IMR-90 (cell line): ENCODE results near the gene FDCSP. TPM values are rescaled to one million over a fixed set of nuclear protein-coding genes. Genes with fewer than 3 reads are reported as not detected.

Experiments
- ATAC-seq: fragments of 200-7000 bp; cut with Tn5 transposase; 2 replicates; pipeline ENCODE4 v1.9.1; 2020; ENCODE audit warnings: low read depth, mild to moderate bottlenecking, moderate library complexity
- BruUV-seq: library from RNA; stranded (reverse); fragments of 400-500 nt; replicated peaks from 2 replicates; lab custom pipeline; 2021; lab: Mats Ljungman, UMichigan
- CTCF ChIA-PET: fragments of 300-600 bp; formaldehyde crosslinking; extraction: SDS; loops from one replicate; lab custom pipeline; 2021; ENCODE audit warnings: antibody characterized with exemption; lab: Yijun Ruan, JAX
- POLR2A ChIA-PET: fragments of 300-600 bp; sonication (Branson Sonifier 250); formaldehyde crosslinking; loops from one replicate; lab custom pipeline; 2022; ENCODE audit warnings: antibody characterized with exemption; ENCODE audit not compliant: unreplicated experiment; lab: Charles Lee
- DNase-seq: peaks from one replicate; pipeline ENCODE4 v3.0.0; 2013
- H2AFZ ChIP-seq: replicated peaks from 2 replicates; pipeline ENCODE3; 2013; ENCODE audit warnings: low read length, mild to moderate bottlenecking; ENCODE audit not compliant: poor library complexity
- H2AK5ac ChIP-seq: 2 replicates; pipeline ENCODE4 v1.6.1; 2013; ENCODE audit warnings: low read depth, low read length, inconsistent platforms
- H2AK9ac ChIP-seq: replicated peaks from 2 replicates; pipeline ENCODE3; 2013; ENCODE audit warnings: mild to moderate bottlenecking, low read depth, low read length, moderate library complexity; ENCODE audit not compliant: poor library complexity
- H2BK120ac ChIP-seq: 2 replicates; pipeline ENCODE4 v1.6.1; 2013; ENCODE audit warnings: low read depth, low read length, inconsistent platforms
- H2BK15ac ChIP-seq: 3 replicates; pipeline ENCODE4 v1.6.1; 2013; ENCODE audit warnings: low read depth, low read length, inconsistent platforms
- H2BK20ac ChIP-seq: 2 replicates; pipeline ENCODE4 v1.6.1; 2013; ENCODE audit warnings: low read depth, mild to moderate bottlenecking, inconsistent platforms, low read length, moderate library complexity
- H2BK5ac ChIP-seq: 2 replicates; pipeline ENCODE4 v1.6.1; 2013; ENCODE audit warnings: mild to moderate bottlenecking, low read depth, low read length, inconsistent platforms; ENCODE audit not compliant: poor library complexity, severe bottlenecking
- H3K14ac ChIP-seq: replicated peaks from 2 replicates; pipeline ENCODE4 v1.6.1; 2013; ENCODE audit warnings: low read depth, low read length, inconsistent platforms
- H3K18ac ChIP-seq: 2 replicates; pipeline ENCODE4 v1.6.1; 2013; ENCODE audit warnings: low read depth, low read length, control low read depth
- H3K23ac ChIP-seq: 2 replicates; pipeline ENCODE4 v1.6.1; 2013; ENCODE audit warnings: low read depth, low read length, inconsistent platforms
- H3K27ac ChIP-seq: 2 replicates; pipeline ENCODE4 v1.5.1; 2013; ENCODE audit warnings: mild to moderate bottlenecking, control low read depth, low read length; ENCODE audit not compliant: insufficient read depth
- H3K27me3 ChIP-seq: 2 replicates; pipeline ENCODE4 v1.6.1; 2013; ENCODE audit warnings: low read length; ENCODE audit not compliant: control insufficient read depth, insufficient read depth
- H3K36me3 ChIP-seq: 2 replicates; pipeline ENCODE4 v1.6.1; 2013; ENCODE audit warnings: low read length, mixed read lengths; ENCODE audit not compliant: control insufficient read depth, insufficient read depth
- H3K4ac ChIP-seq: 2 replicates; pipeline ENCODE4 v1.6.1; 2013; ENCODE audit warnings: low read depth, low read length, inconsistent platforms
- H3K4me1 ChIP-seq: 2 replicates; pipeline ENCODE4 v1.6.1; 2013; ENCODE audit warnings: low read length, mixed read lengths; ENCODE audit not compliant: control insufficient read depth, insufficient read depth
- H3K4me2 ChIP-seq: 2 replicates; pipeline ENCODE4 v1.6.1; 2013; ENCODE audit warnings: low read depth, mild to moderate bottlenecking, control low read depth, low read length, moderate library complexity
- H3K4me3 ChIP-seq: 2 replicates; pipeline ENCODE4 v1.5.1; 2013; ENCODE audit warnings: low read depth, mild to moderate bottlenecking, control low read depth, low read length, moderate library complexity; ENCODE audit not compliant: insufficient read depth
- H3K56ac ChIP-seq: 2 replicates; pipeline ENCODE4 v1.6.1; 2013; ENCODE audit warnings: low read length, inconsistent platforms; ENCODE audit not compliant: insufficient read depth; ENCODE audit errors: extremely low read depth
- H3K79me1 ChIP-seq, 2 experiments: 2 replicates each; pipeline ENCODE4 v1.6.1; 2013; ENCODE audit warnings: low read length in 2 of 2, inconsistent platforms in 1 of 2, low read depth in 1 of 2
- H3K9ac ChIP-seq: 2 replicates; pipeline ENCODE4 v1.6.1; 2013; ENCODE audit warnings: low read depth, low read length, control low read depth
- H3K9me1 ChIP-seq: 2 replicates; pipeline ENCODE4 v1.6.1; 2013; ENCODE audit warnings: low read length, inconsistent platforms; ENCODE audit not compliant: insufficient read depth
- H3K9me3 ChIP-seq: 2 replicates; pipeline ENCODE4 v1.6.1; 2013; ENCODE audit warnings: low read length; ENCODE audit not compliant: control insufficient read depth, insufficient read depth
- H4K20me1 ChIP-seq: 2 replicates; pipeline ENCODE4 v1.6.1; 2013; ENCODE audit warnings: low read length, inconsistent platforms; ENCODE audit not compliant: insufficient read depth
- H4K5ac ChIP-seq: 2 replicates; pipeline ENCODE4 v1.6.1; 2013; ENCODE audit warnings: mild to moderate bottlenecking, low read depth, low read length, control low read depth
- H4K8ac ChIP-seq, 2 experiments: 2 replicates each; pipeline ENCODE4 v1.6.1; 2013; ENCODE audit warnings: low read depth in 2 of 2, low read length in 2 of 2, control low read depth in 1 of 2, inconsistent platforms in 1 of 2
- H4K91ac ChIP-seq: 2 replicates; pipeline ENCODE4 v1.6.1; 2013; ENCODE audit warnings: low read depth, low read length, inconsistent platforms; ENCODE audit not compliant: insufficient read depth
- CEBPB ChIP-seq: IDR thresholded peaks from 2 replicates; pipeline ENCODE4 v1.6.1; 2012; ENCODE audit warnings: low read depth, low read length, improper control_type of control experiment
- MAFK ChIP-seq: IDR thresholded peaks from 2 replicates; pipeline ENCODE4 v1.6.1; 2012; ENCODE audit warnings: low read depth, low read length, improper control_type of control experiment
- WGBS, 2 experiments: methylation state at CpG; one replicate each; pipeline versions ENCODE4 v1.1.5 to v1.1.7; 2013; ENCODE audit warnings: missing lambda C conversion rate in 2 of 2; ENCODE audit not compliant: insufficient read length in 1 of 2; ENCODE audit errors: extremely low coverage in 2 of 2; 5-methylcytosine and 5-hydroxymethylcytosine counted together
- dilution Hi-C: fragments of 300-500 bp; cut with HindIII; formaldehyde crosslinking; loops from one replicate; pipeline ENCODE4 v1.14.3; 2018; ENCODE audit warnings: low sequenced_read_pairs; ENCODE audit not compliant: unreplicated experiment
- in situ Hi-C: fragments of 300-500 bp; cut with MboI; formaldehyde crosslinking; loops from 3 replicates; pipeline ENCODE4 v1.14.3; 2019; ENCODE audit warnings: low sequenced_read_pairs, inconsistent platforms, mixed read lengths
- intact Hi-C: fragments of 100-400 bp; cut with micrococcal nuclease; formaldehyde crosslinking; loops from 2 replicates; pipeline ENCODE4 v1.10.0; 2022
- polyA plus RNA-seq, 3 experiments: library from polyadenylated mRNA; depleted of rRNA; stranded (reverse); fragments of >200 nt; gene quantifications; 2 replicates each; pipeline ENCODE4 v1.2.3, GENCODE V29; 2012; ENCODE audit warnings: low replicate concordance in 1 of 3
- total RNA-seq: library from RNA; depleted of rRNA; stranded (reverse); fragments of >200 nt; gene quantifications from 2 replicates; pipeline ENCODE4 v1.2.3, GENCODE V29; 2012

The FDCSP gene
- total and polyA plus RNA-seq, 2 of the 4 experiments (the other 2 are of a cell fraction) = not detected

GRCh38 chr4:70196857-70197256, 29.1 kb upstream of the FDCSP start:
- Histone ChIP-seq H4K5ac (no peak overlapping the region), H3K9ac (no peak overlapping the region), H3K4me3 (no peak overlapping the region), H2AK5ac (no peak overlapping the region), H4K8ac (no peak overlapping the region), H3K4me1 (no peaks in the 10 kb centered on the region), H3K4ac (no peak overlapping the region), H2BK20ac (no peak overlapping the region), H3K23ac (no peak overlapping the region), H3K14ac (no peak overlapping the region), H3K18ac (no peak overlapping the region), H3K36me3 (no peaks in the 10 kb centered on the region), H2AFZ (no peak overlapping the region), H2AK9ac (no peak overlapping the region), H3K9me3 (no peaks in the 10 kb centered on the region), H2BK15ac (no peak overlapping the region), H3K27me3 (no peaks in the 10 kb centered on the region), H3K56ac (no peak overlapping the region), H2BK5ac (no peak overlapping the region), H3K9me1 (no peaks in the 10 kb centered on the region), H4K91ac (no peak overlapping the region), H2BK120ac (no peak overlapping the region), H3K27ac (no peak overlapping the region), H3K4me2 (no peak overlapping the region), H4K20me1 (no peaks in the 10 kb centered on the region), H3K79me1 (no peaks in the 10 kb centered on the region)
- ChIA-PET CTCF (interaction anchor here (1.4 kb wide), 1 partner anchor 13 kb away, joined by 4 read pairs; no protein-coding TSS in a partner anchor), POLR2A (no interaction called here)
- WGBS, 2 experiments = no CpG with 5 or more reads among the region's 2 CpGs
- no peak for TF ChIP-seq MAFK
- 0 out of 2 replicates have a peak, but pooled peaks have one; percentile 13 for TF ChIP-seq CEBPB
- intact Hi-C loops = no loop called here
- dilution Hi-C loops = no loop called here
- ATAC-seq = no peak
- in situ Hi-C loops = no loop called here
- BruUV-seq = no TSS peak
- DNase-seq = no peak
